Stimulated activated effector memory CD8-positive, alpha-beta T cell treated with anti-CD3 and anti-CD28 coated beads, Interleukin-12 subunit alpha, Interleukin-12 subunit beta, amount 100 ng/mL, for 72 hours (primary cell): ENCODE measurements around the gene SNX30.
"Not testable (repeated sequence)": the region's sequence is repeated elsewhere in the genome, so short reads cannot be mapped to it uniquely, and the experiment has no call there.

Experiments
- ATAC-seq: fragments of 150-1000 bp; cut with Tn5 transposase; 2 replicates; pipeline ENCODE4 v1.10.0; 2021
- DNase-seq, 2 donors: peaks; one replicate each; pipeline ENCODE4 v3.0.0; 2021 to 2022; ENCODE audit warnings: low spot score in 2 of 2
- H3K27ac Mint-ChIP-seq: one replicate; pipeline ENCODE4 v1.8.0; 2022; ENCODE audit warnings: mild to moderate bottlenecking, mixed read lengths
- H3K36me3 Mint-ChIP-seq: one replicate; pipeline ENCODE4 v1.8.0; 2022; ENCODE audit warnings: mild to moderate bottlenecking, mixed read lengths
- H3K4me1 Mint-ChIP-seq: one replicate; pipeline ENCODE4 v1.8.0; 2022; ENCODE audit warnings: mixed read lengths
- H3K4me3 Mint-ChIP-seq: one replicate; pipeline ENCODE4 v1.8.0; 2022; ENCODE audit warnings: mild to moderate bottlenecking, mixed read lengths
- H3K9me3 Mint-ChIP-seq: one replicate; pipeline ENCODE4 v1.8.0; 2022; ENCODE audit warnings: mixed read lengths

Gene SNX30

DNA sequence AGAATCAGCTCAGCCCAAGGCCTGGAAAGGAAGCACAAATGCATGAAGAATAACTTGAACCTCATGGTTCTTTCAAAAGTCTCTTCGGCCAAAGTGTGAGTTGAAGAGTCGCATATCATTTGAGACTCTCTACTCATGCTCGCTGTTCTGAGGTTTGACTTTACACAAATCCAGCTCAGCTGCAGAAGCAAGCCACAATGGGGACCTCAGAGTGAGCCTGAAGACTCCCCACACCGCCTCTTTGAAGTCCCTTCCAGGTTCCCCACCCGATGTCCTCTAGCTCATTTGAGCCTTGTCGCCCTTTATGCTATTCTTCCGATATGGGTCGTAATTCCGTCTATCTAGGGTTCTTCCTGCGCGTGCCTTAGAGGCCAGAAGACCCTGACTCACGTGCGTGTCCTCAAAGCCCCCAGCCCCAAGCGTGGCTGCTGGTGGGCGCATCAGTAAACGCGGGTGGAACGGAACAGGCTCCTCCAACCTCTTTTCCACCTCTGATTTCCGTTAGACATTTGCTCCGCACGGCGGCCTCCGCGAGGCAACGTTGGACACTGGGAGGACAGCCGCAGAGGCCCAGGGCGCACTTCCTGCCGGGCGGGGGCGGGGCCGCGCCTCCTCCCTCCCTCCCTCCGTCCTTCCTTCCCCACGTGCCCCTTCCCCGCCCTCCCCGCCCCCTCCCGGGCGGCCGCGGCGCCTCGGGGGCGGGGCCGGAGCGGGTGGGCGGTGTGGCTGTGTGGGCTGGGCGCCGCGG, at the start of gene SNX30:
Gene SNX30, plus strand, starts transcription at position 745 of the 748 bp plus-strand sequence. CDS start 242 bp downstream, outside the sequence.
- H3K27ac Mint-ChIP-seq = peak within 1 kb of the TSS; percentile 93
- H3K4me3 Mint-ChIP-seq = peak within 1 kb of the TSS; percentile 80
- no peaks in the 10 kb centered on the region for H3K9me3 Mint-ChIP-seq
- peaks cover 7% of the 10 kb centered on the region for H3K36me3 Mint-ChIP-seq
- ATAC-seq (peak; percentile 74), DNase-seq (peak; percentile 66 to 87)
- H3K4me1 Mint-ChIP-seq = peaks cover 54% of the 10 kb centered on the region

GRCh38 chr9:112703304-112703703, 47.3 kb upstream of the SNX30 start:
- no peak for DNase-seq
- H3K4me3 Mint-ChIP-seq = no peak overlapping the region
- no peak overlapping the region for H3K27ac Mint-ChIP-seq
- H3K9me3 Mint-ChIP-seq = no peaks in the 10 kb centered on the region
- H3K4me1 Mint-ChIP-seq = peaks cover 18% of the 10 kb centered on the region
- ATAC-seq = no peak
- H3K36me3 Mint-ChIP-seq = peaks cover 32% of the 10 kb centered on the region

DNA sequence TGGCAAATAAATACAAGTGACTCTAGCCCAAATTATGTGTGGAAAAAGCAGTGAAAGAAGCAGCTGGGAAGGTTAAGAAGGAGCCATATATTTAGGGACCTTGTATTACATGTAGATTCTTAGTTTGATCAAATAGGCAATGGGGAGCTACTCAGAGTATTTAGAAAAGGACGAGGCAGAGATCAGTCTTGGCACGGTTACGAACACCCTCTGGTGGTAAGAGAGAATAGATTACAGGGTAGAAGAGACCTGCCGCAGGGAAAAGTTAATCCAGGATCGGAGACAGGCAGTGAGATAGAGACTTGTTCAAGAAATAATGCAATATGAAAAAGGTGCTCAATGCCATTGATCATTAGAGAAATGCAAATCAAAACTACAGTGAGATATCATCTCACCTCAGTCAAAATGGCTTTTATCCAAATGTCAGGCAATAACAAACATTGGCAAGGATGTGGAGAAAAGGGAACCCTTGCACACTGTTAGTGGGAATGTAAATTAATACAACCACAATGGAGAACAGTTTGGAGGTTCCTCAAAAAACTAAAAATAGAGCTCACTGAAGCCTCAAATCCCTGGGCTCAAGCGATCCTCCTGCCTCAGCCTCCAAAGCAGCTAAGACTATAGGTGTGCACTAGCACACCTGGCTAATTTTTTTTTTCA, 44.7 kb upstream of the SNX30 start:
- no peak overlapping the region for H3K27ac Mint-ChIP-seq
- no peak for ATAC-seq
- peaks cover 18% of the 10 kb centered on the region for H3K4me1 Mint-ChIP-seq
- no peaks in the 10 kb centered on the region for H3K9me3 Mint-ChIP-seq
- no peak for DNase-seq
- H3K36me3 Mint-ChIP-seq = peaks cover 26% of the 10 kb centered on the region
- no peak overlapping the region for H3K4me3 Mint-ChIP-seq

GRCh38 chr9:112711050-112711689, 39.4 kb upstream of the SNX30 start:
- Mint-ChIP-seq H3K4me1 (peaks cover 26% of the 10 kb centered on the region), H3K4me3 (no peak overlapping the region), H3K27ac (no peak overlapping the region), H3K36me3 (peaks cover 43% of the 10 kb centered on the region), H3K9me3 (no peaks in the 10 kb centered on the region)
- DNase-seq (no peak), ATAC-seq (no peak)

DNA sequence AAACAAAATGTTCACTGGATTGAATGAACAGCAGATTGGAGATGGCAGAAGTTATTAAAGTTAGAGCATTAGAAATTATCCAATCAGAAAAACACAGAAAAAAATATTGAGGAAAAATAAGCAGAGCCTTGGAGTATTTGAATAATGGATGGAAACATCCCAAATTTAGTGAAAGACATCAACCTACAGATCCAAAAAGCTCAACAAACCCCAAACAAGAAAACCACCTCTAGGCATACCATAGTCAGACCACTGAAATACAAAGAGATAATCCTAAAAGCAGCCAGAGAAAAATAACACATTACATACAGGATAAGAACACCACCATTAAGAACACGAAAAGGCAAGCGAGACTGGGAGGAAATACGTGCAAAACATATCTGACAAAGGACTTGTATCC, 37.9 kb upstream of the SNX30 start:
- DNase-seq (no peak), ATAC-seq (no peak)
- Mint-ChIP-seq H3K27ac (no peak overlapping the region), H3K4me1 (peaks cover 25% of the 10 kb centered on the region), H3K36me3 (peaks cover 48% of the 10 kb centered on the region), H3K9me3 (no peaks in the 10 kb centered on the region), H3K4me3 (no peak overlapping the region)

- Mint-ChIP-seq H3K4me3 (peak within 1 kb of the TSS; percentile 87), H3K36me3 (peaks cover 40% of the 10 kb centered on the region), H3K4me1 (peaks cover 29% of the 10 kb centered on the region), H3K9me3 (no peaks in the 10 kb centered on the region), H3K27ac (peak within 1 kb of the TSS; percentile 93)
- peak; percentile 93 for ATAC-seq
- peak; percentile 92 to 97 for DNase-seq
Measured at GRCh38 chr9:112717661-112718331, 32.8 kb upstream of the SNX30 start, which contains the start of gene INIP. Gene INIP (minus strand): TSS chr9:112718117. CDS start chr9:112716485, 1,632 bp downstream.

- Mint-ChIP-seq H3K4me3 (peak overlapping the region; percentile 87), H3K4me1 (peaks cover 20% of the 10 kb centered on the region), H3K9me3 (no peaks in the 10 kb centered on the region), H3K36me3 (peaks cover 28% of the 10 kb centered on the region), H3K27ac (peak overlapping the region; percentile 76)
- ATAC-seq (peak; percentile 35), DNase-seq (no peak)
Measured at GRCh38 chr9:112719241-112719691, 31.3 kb upstream of the SNX30 start.

DNA sequence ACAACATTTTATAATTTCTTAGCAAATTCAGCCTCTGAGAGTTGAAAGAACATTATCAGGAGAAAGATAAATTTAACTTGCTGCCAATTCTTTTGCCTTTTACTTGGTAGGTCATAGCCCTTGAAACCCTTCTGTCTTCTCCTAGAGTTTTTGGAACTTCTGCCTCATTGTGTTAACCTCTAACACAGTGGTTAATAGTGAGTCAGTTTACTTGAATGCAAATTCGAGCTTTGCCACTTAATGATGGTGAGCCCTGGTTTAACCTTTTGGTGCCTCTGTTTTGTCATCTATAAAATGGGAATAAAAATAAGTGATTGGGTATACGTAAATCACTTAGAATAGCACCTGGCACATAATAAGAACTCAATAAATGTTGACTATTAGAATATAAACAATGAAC, 30.9 kb upstream of the SNX30 start:
- Mint-ChIP-seq H3K27ac (peak overlapping the region; percentile 76), H3K4me1 (peaks cover 18% of the 10 kb centered on the region), H3K4me3 (no peak overlapping the region), H3K36me3 (peaks cover 26% of the 10 kb centered on the region), H3K9me3 (no peaks in the 10 kb centered on the region)
- DNase-seq (no peak), ATAC-seq (no peak)

DNA sequence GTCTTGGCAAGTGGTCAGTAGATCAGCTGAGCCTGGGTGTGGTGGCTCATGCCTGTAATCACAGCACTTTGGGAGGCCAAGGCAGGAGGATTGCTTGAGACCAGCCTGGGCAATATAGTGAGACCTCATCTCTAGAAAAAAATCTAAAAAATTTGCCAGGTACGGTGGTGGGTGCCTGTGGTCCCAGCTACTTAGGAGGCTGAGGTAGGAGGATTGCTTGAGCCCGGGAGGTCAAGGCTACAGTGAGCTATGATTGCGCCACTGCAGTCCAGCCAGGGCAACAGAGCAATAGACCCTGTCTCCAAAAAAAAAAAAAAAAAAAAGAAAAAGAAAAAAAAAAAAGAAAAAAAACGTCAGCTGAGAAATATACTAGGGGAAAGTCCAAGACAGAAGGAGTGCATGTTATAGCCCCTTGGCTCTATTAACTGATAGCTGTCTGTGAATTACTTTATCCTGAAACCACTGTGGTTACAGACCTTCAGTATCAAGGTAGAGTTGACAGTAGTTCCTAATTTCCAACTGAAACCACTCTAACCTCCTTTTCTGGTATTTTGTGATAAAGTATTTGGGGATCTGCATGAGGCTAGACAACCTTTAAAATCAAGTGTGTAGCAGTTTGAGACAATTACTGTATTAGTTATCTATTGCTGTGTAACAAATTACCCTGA, 30.3 kb upstream of the SNX30 start:
- ATAC-seq (no peak), DNase-seq (no peak)
- H3K27ac Mint-ChIP-seq = peak overlapping the region; percentile 76
- peaks cover 20% of the 10 kb centered on the region for H3K36me3 Mint-ChIP-seq
- no peaks in the 10 kb centered on the region for H3K9me3 Mint-ChIP-seq
- no peak overlapping the region for H3K4me3 Mint-ChIP-seq
- H3K4me1 Mint-ChIP-seq = peaks cover 18% of the 10 kb centered on the region

- H3K4me3 Mint-ChIP-seq, H3K36me3 Mint-ChIP-seq, H3K27ac Mint-ChIP-seq, H3K9me3 Mint-ChIP-seq, ATAC-seq, DNase-seq: not testable (repeated sequence)
- peaks cover 13% of the 10 kb centered on the region for H3K4me1 Mint-ChIP-seq
Measured at GRCh38 chr9:112722749-112723148, 27.8 kb upstream of the SNX30 start.

DNA sequence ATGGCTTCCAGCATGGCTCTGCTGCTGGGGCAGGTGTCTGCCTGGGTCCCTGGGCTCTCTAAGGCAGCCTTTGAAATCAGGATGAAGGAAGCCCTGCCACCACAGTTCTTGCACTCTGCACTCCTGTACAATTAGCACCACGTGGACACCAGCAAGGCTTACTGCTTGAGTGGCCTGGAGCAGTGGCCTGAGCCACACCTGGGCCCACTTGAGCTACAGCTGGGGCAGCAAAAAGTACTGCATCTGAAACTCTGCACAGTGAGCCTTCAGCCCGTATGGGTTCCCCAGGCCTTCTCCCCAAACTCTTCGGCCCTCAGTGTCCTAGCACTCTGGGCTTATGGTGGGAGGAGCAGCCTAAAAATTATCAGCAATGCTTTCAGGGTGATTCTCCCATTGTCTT, 24.6 kb upstream of the SNX30 start:
- H3K36me3 Mint-ChIP-seq = no peaks in the 10 kb centered on the region
- ATAC-seq = peak; percentile 24
- H3K4me3 Mint-ChIP-seq = no peak overlapping the region
- H3K4me1 Mint-ChIP-seq = no peaks in the 10 kb centered on the region
- DNase-seq = no peak
- no peak overlapping the region for H3K27ac Mint-ChIP-seq
- no peaks in the 10 kb centered on the region for H3K9me3 Mint-ChIP-seq

GRCh38 chr9:112726428-112726827, 24.1 kb upstream of the SNX30 start:
- no peak for DNase-seq
- Mint-ChIP-seq H3K27ac (no peak overlapping the region), H3K9me3 (no peaks in the 10 kb centered on the region), H3K36me3 (no peaks in the 10 kb centered on the region), H3K4me3 (no peak overlapping the region), H3K4me1 (no peaks in the 10 kb centered on the region)
- no peak for ATAC-seq

DNA sequence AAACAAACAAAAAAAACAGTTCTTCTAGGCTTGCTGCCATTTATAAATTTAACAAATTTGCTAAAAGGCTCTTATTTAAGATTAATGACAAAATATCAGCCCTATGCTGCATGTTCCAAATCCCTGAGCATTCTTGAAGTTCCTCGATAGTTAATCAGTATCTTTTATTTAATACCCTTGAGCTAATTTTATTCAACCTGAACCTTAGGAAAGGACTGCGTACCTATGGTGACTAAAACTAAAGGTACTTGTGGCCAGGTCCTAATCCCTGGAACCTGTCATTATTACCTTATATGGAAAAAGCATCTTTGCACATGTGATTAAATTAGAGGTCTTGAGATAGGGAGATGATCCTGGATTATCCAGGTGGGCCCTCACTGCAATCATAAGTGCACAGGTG, 22.2 kb upstream of the SNX30 start:
- H3K27ac Mint-ChIP-seq = no peak overlapping the region

GRCh38 chr9:112731971-112732370, 18.6 kb upstream of the SNX30 start:
- Mint-ChIP-seq H3K9me3 (no peaks in the 10 kb centered on the region), H3K27ac (no peak overlapping the region), H3K4me3 (no peak overlapping the region), H3K4me1 (no peaks in the 10 kb centered on the region), H3K36me3 (no peaks in the 10 kb centered on the region)
- ATAC-seq (no peak), DNase-seq (no peak)

More for the DNA sequence above, 22.2 kb upstream of the SNX30 start:
- ATAC-seq = no peak
- H3K4me3 Mint-ChIP-seq = no peak overlapping the region
- H3K9me3 Mint-ChIP-seq = no peaks in the 10 kb centered on the region
- DNase-seq = no peak
- H3K4me1 Mint-ChIP-seq = no peaks in the 10 kb centered on the region
- H3K36me3 Mint-ChIP-seq = no peaks in the 10 kb centered on the region

DNA sequence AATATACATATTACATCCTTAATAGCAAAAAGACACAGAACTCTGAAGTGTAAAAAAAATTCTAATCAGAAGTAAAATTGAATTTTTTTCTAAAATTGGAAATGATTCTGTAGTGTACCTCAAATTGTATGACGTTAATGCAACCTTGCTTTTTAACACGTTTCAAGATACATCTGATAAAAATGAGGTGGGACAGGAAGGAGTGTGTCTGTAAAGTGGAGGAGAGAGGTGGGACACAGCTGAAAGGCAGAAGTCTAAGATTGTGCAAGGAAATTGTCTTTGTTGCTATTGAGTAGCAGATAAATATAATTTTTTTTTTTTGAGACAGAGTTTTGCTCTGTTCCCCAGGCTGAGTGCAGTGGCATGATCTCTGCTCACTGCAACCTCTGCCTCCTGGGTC, 15.7 kb upstream of the SNX30 start:
- Mint-ChIP-seq H3K27ac (no peak overlapping the region), H3K36me3 (no peaks in the 10 kb centered on the region), H3K4me3 (no peak overlapping the region), H3K9me3 (no peaks in the 10 kb centered on the region), H3K4me1 (no peaks in the 10 kb centered on the region)
- ATAC-seq = no peak
- DNase-seq = no peak
